ENCODE results near the gene CD36. TPM values are rescaled to one million over a fixed set of nuclear protein-coding genes. Genes with fewer than 3 reads are reported as not detected.

Gene CD36
- total RNA-seq, 1 experiment from 2014 or later, result 0.46 TPM

DNA sequence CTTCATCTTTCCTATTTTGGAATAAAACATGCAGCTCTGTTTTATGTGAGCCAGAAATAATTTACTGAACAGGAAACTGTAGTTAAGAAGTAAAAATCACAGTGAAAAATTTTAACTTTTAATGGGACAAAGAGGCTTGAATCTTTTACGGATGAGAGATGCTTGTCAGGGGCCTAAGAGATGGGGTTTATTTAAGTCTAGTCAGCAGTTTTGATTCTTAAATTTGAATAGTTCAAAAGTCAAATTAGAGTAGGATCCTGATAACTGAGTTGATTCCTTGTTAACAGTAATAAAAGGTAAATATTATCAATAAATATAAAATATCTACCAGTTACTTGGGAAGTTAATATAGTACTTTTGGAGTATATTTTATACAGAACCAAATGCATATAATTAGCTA is 24.9 kb upstream of the CD36 start:
- no peaks in the 10 kb centered on the region for H3K9me3 ChIP-seq (ENCODE audit: control insufficient read depth, insufficient read depth, low read depth, low read length)
- TF ChIP-seq SIN3A (IDR thresholded peaks at IDR 0.05; ENCODE audit: borderline replicate concordance, insufficient read depth, low read depth, low read length) (no peak), CTCF (IDR thresholded peaks at IDR 0.05) (no peak), REST (IDR thresholded peaks at IDR 0.05; ENCODE audit: insufficient read depth in 1 of 2, low read depth in 2 of 2, low read length in 1 of 2) (no peak), TCF7L2 (IDR thresholded peaks at IDR 0.05; ENCODE audit: low read depth, low read length) (no peak), POLR2AphosphoS5 (IDR thresholded peaks at IDR 0.05; ENCODE audit: low read depth, low read length) (no peak)
- BruUV-seq (replicated peaks), result no TSS peak
- POLR2A ChIA-PET, result no interaction called here
- H3K4me1 ChIP-seq (ENCODE audit: control insufficient read depth, insufficient read depth, low read length), result peaks cover 12% of the 10 kb centered on the region; the same call in 1 of the 2 replicates
- no peak overlapping the region for H3K27ac ChIP-seq (ENCODE audit: low read length)
- intact Hi-C loops (cut with micrococcal nuclease; ENCODE audit: unreplicated experiment), result no loop called here
- no peak overlapping the region for H3K4me3 ChIP-seq (ENCODE audit: low read depth in 2 of 2, low read length in 2 of 2)
- no peak for ATAC-seq
- in situ Hi-C loops (cut with HindIII; ENCODE audit: low pct_unique_long_range_greater_than_20kb, low sequenced_read_pairs), result no loop called here
- CTCF ChIA-PET, result no interaction called here
- H3K27me3 ChIP-seq (ENCODE audit: control insufficient read depth, insufficient read depth, low read length), result no peaks in the 10 kb centered on the region
- no peaks in the 10 kb centered on the region for H3K36me3 ChIP-seq (ENCODE audit: control insufficient read depth, insufficient read depth, low read length)
- no peak for DNase-seq (ENCODE audit: low read depth, low spot score)

- Histone ChIP-seq H3K9me3 (ENCODE audit: control insufficient read depth, insufficient read depth, low read depth, low read length) (no peaks in the 10 kb centered on the region), H3K4me1 (ENCODE audit: control insufficient read depth, insufficient read depth, low read length) (peaks cover 12% of the 10 kb centered on the region; the same call in 1 of the 2 replicates), H3K27me3 (ENCODE audit: control insufficient read depth, insufficient read depth, low read length) (no peaks in the 10 kb centered on the region), H3K4me3 (ENCODE audit: low read depth in 2 of 2, low read length in 2 of 2) (no peak overlapping the region), H3K27ac (ENCODE audit: low read length) (no peak overlapping the region), H3K36me3 (ENCODE audit: control insufficient read depth, insufficient read depth, low read length) (no peaks in the 10 kb centered on the region)
- no TSS peak for BruUV-seq (replicated peaks)
- DNase-seq (ENCODE audit: low read depth, low spot score) (no peak), ATAC-seq (no peak)
- intact Hi-C loops (cut with micrococcal nuclease; ENCODE audit: unreplicated experiment), result no loop called here
- in situ Hi-C loops (cut with HindIII; ENCODE audit: low pct_unique_long_range_greater_than_20kb, low sequenced_read_pairs), result no loop called here
- ChIA-PET CTCF (no interaction called here), POLR2A (no interaction called here)
- TF ChIP-seq CTCF (IDR thresholded peaks at IDR 0.05), result no peak
- no peak for TF ChIP-seq TCF7L2 (IDR thresholded peaks at IDR 0.05; ENCODE audit: low read depth, low read length)
- no peak for TF ChIP-seq REST (IDR thresholded peaks at IDR 0.05; ENCODE audit: insufficient read depth in 1 of 2, low read depth in 2 of 2, low read length in 1 of 2)
- TF ChIP-seq SIN3A (IDR thresholded peaks at IDR 0.05; ENCODE audit: borderline replicate concordance, insufficient read depth, low read depth, low read length), result no peak
- TF ChIP-seq POLR2AphosphoS5 (IDR thresholded peaks at IDR 0.05; ENCODE audit: low read depth, low read length), result no peak
These were observed 23.6 kb upstream of the CD36 start for GRCh38 chr7:80614851-80615271.

Measured in Panc1 (cell line).